ENCODE results near the gene METTL16. TPM values are rescaled to one million over a fixed set of nuclear protein-coding genes. Genes with fewer than 3 reads are reported as not detected.

METTL16 gene
- polyA plus RNA-seq, 1 experiment = 16.9 TPM

GRCh38 chr17:2378905-2379304 is 132.8 kb downstream of the METTL16 start:
- Histone ChIP-seq H3K27me3 (ENCODE audit: control insufficient read depth, insufficient read depth, low read length) (no peaks in the 10 kb centered on the region), H3K9me3 (ENCODE audit: control insufficient read depth, insufficient read depth, low read length) (no peaks in the 10 kb centered on the region), H3K4me3 (ENCODE audit: low read depth, low read length) (no peak overlapping the region), H3K27ac (ENCODE audit: low read depth, low read length) (no peak overlapping the region)
- TF ChIP-seq CTCF (IDR thresholded peaks at IDR 0.05; ENCODE audit: low read depth, low read length) = no peak
- ChIA-PET CTCF (interaction anchor here (0.7 to 0.9 kb wide), 2 partner anchors 37 kb away, joined by 3 to 4 read pairs; no protein-coding TSS in a partner anchor), POLR2A (interaction anchor here (0.7 kb wide), 1 partner anchor 17 kb away, joined by 3 read pairs; no protein-coding TSS in a partner anchor)
- DNase-seq (ENCODE audit: low read depth, low spot score) = no peak

- CTCF ChIA-PET = no interaction called here
- TF ChIP-seq CTCF (IDR thresholded peaks at IDR 0.05; ENCODE audit: low read depth, low read length) = no peak
- POLR2A ChIA-PET = no interaction called here
- H3K4me3 ChIP-seq (ENCODE audit: low read depth, low read length) = no peak overlapping the region
- no peak overlapping the region for H3K27ac ChIP-seq (ENCODE audit: low read depth, low read length)
- H3K9me3 ChIP-seq (ENCODE audit: control insufficient read depth, insufficient read depth, low read length) = no peaks in the 10 kb centered on the region
- DNase-seq (ENCODE audit: low read depth, low spot score) = no peak
- no peaks in the 10 kb centered on the region for H3K27me3 ChIP-seq (ENCODE audit: control insufficient read depth, insufficient read depth, low read length)
Observed at GRCh38 chr17:2377659-2378058, 134.0 kb downstream of the METTL16 start.

GRCh38 chr17:2376107-2376506 is 135.6 kb downstream of the METTL16 start:
- CTCF ChIA-PET = no interaction called here
- no peak for TF ChIP-seq CTCF (IDR thresholded peaks at IDR 0.05; ENCODE audit: low read depth, low read length)
- Histone ChIP-seq H3K27me3 (ENCODE audit: control insufficient read depth, insufficient read depth, low read length) (no peaks in the 10 kb centered on the region), H3K4me3 (ENCODE audit: low read depth, low read length) (no peak overlapping the region), H3K9me3 (ENCODE audit: control insufficient read depth, insufficient read depth, low read length) (no peaks in the 10 kb centered on the region), H3K27ac (ENCODE audit: low read depth, low read length) (no peak overlapping the region)
- DNase-seq (ENCODE audit: low read depth, low spot score) = no peak
- POLR2A ChIA-PET = no interaction called here

GRCh38 chr17:2375406-2375805 is 136.3 kb downstream of the METTL16 start:
- no peaks in the 10 kb centered on the region for H3K27me3 ChIP-seq (ENCODE audit: control insufficient read depth, insufficient read depth, low read length)
- no peak for TF ChIP-seq CTCF (IDR thresholded peaks at IDR 0.05; ENCODE audit: low read depth, low read length)
- H3K4me3 ChIP-seq (ENCODE audit: low read depth, low read length) = no peak overlapping the region
- no peak overlapping the region for H3K27ac ChIP-seq (ENCODE audit: low read depth, low read length)
- POLR2A ChIA-PET = no interaction called here
- H3K9me3 ChIP-seq (ENCODE audit: control insufficient read depth, insufficient read depth, low read length) = no peaks in the 10 kb centered on the region
- no peak for DNase-seq (ENCODE audit: low read depth, low spot score)
- CTCF ChIA-PET = interaction anchor here (1.0 kb wide), 1 partner anchor 41 kb away, joined by 3 read pairs; no protein-coding TSS in a partner anchor

- ChIA-PET POLR2A (no interaction called here), CTCF (interaction anchor here (1.0 to 1.5 kb wide), 3 partner anchors 8 to 41 kb away, joined by 3 to 5 read pairs (median 3); no protein-coding TSS in a partner anchor)
- Histone ChIP-seq H3K9me3 (ENCODE audit: control insufficient read depth, insufficient read depth, low read length) (no peaks in the 10 kb centered on the region), H3K27ac (ENCODE audit: low read depth, low read length) (no peak overlapping the region), H3K27me3 (ENCODE audit: control insufficient read depth, insufficient read depth, low read length) (no peaks in the 10 kb centered on the region), H3K4me3 (ENCODE audit: low read depth, low read length) (no peak overlapping the region)
- no peak for TF ChIP-seq CTCF (IDR thresholded peaks at IDR 0.05; ENCODE audit: low read depth, low read length)
- DNase-seq (ENCODE audit: low read depth, low spot score) = no peak
Observed at GRCh38 chr17:2374549-2375285, 137.0 kb downstream of the METTL16 start.
